ENCODE results near the gene GHRH.

GHRH gene

DNA sequence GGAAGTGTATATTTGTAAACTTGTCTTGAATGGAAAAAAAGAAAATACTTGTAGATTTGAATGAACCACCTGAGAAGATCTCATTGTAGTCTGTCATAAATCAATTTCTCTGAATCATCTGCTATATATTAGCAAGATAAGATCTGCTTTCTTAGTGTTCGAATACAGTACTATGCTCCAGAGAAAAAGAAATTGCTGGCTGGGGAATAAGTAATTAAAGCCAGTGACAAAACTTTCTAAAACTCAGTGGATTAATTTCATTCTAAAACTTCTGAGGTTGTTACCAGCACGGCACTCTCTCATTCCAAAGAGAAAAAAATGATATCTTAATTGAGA, 59.8 kb downstream of the GHRH start:
- TF ChIP-seq, protein P1, sequence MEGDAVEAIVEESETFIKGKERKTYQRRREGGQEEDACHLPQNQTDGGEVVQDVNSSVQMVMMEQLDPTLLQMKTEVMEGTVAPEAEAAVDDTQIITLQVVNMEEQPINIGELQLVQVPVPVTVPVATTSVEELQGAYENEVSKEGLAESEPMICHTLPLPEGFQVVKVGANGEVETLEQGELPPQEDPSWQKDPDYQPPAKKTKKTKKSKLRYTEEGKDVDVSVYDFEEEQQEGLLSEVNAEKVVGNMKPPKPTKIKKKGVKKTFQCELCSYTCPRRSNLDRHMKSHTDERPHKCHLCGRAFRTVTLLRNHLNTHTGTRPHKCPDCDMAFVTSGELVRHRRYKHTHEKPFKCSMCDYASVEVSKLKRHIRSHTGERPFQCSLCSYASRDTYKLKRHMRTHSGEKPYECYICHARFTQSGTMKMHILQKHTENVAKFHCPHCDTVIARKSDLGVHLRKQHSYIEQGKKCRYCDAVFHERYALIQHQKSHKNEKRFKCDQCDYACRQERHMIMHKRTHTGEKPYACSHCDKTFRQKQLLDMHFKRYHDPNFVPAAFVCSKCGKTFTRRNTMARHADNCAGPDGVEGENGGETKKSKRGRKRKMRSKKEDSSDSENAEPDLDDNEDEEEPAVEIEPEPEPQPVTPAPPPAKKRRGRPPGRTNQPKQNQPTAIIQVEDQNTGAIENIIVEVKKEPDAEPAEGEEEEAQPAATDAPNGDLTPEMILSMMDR (IDR thresholded peaks at IDR 0.05): no peak

Measured in LNCAP (cell line).